ENCODE data around the gene SPTLC2.
"Not testable (repeated sequence)": the region's sequence is repeated elsewhere in the genome, so short reads cannot be mapped to it uniquely, and the experiment has no call there.

Gene SPTLC2

DNA sequence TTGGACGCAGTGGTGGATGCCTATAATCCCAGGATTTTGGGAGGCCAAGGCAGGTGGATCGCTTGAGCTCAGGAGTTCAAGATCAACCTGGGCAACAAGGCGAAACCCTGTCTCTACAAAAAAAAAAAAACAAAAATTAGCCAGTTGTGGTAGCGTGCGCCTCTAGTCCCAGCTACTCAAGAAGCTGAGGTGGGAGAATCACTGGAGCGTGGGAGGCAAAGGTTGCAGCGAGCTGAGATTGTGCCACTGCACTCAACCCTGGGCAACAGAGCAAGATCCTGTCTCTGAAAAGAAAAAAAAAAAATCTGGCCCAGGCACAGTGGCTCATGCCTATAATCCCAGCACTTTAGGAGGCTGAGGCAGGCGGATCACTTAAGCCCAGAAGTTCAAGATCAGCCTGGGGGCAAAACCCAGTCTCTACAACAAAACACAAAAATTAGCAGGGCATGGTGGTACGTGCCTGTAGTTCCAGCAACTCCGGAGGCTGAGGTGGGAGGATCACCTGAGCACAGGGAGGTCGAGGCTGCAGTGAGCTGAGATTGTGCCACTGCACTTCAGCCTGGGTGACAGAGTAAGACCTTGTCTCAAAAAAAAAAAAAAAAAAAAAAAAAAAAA lies 27.9 kb downstream of the SPTLC2 start:
- not testable (repeated sequence) for DNase-seq (ENCODE audit: low spot score)

DNA sequence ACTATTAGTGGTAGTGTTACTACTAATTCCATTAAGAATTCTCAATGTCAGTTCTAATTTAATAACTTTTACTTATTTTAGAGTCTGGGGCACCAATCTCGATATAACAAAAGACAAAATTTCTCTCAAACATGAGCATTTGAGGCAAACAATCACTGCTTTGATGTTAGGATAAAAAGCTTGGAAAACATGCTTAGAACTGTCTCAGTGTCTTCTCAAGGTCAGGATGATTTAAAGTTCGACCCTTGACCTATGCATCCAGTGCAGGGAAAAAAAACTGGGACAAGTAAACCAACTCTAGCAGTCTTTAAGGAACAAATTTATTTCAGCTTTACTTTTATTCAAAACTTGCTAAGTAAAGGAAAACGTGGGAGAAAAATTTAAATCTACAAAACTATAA lies 31.1 kb downstream of the SPTLC2 start:
- no peak for DNase-seq (ENCODE audit: low spot score)

DNA sequence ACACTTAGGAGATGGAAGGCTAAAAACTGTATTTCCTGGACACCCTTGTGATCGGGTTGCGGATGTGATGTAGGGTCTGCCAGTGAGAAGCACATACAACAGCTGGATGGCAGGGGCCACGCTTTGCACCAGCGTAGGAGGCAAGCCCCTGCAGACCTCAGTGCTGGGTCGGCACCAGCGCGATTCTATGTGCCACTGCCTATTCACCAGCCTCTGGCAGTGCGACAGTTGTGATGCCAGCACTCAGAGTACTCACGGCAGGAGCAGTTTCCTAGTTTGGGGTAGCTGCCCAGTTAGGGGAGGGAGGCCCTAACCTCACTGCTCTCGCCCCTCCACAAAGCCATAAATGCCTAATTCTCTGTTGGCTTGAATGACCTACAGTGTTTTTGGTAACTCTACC lies 31.6 kb downstream of the SPTLC2 start:
- DNase-seq (ENCODE audit: low spot score): no peak

DNA sequence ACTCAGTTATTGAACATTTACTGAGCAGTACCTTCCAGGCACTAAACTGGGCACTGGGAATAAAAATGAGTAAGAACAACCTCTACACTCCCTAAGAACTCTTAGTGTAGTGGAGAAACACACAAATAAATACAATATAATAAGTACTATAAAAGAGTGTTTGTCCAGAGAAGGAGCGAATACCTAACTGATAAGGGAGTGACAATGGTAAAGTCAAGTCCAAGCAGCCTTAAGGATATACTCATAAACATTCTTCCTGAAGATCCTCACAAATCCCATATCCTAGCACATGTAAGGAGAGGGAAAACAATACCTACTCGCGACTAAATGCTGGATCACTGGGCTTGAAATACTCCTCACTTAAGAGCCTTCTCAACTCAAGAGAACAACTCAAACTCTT lies 32.8 kb downstream of the SPTLC2 start:
- no peak for DNase-seq (ENCODE audit: low spot score)

DNA sequence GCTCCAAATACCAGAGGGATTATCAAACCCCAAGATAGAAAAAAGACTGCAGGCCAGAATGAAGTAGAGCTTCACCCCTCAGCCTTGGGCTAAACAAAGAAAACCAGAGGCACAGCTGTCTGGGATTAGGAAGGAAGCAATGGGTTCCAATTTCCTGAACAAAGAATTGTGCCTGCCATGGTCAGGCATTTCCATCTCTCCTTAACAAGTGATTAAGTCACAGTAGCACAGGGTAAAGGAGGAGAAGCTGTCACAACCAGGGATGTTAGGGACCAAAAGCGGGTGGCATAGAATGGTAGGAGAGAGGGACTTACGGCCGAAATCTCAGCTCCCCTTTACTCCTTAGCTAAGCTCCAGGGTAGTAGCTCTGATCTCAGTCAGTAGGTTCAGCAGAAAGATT lies 33.9 kb downstream of the SPTLC2 start:
- no peak for DNase-seq (ENCODE audit: low spot score)

DNA sequence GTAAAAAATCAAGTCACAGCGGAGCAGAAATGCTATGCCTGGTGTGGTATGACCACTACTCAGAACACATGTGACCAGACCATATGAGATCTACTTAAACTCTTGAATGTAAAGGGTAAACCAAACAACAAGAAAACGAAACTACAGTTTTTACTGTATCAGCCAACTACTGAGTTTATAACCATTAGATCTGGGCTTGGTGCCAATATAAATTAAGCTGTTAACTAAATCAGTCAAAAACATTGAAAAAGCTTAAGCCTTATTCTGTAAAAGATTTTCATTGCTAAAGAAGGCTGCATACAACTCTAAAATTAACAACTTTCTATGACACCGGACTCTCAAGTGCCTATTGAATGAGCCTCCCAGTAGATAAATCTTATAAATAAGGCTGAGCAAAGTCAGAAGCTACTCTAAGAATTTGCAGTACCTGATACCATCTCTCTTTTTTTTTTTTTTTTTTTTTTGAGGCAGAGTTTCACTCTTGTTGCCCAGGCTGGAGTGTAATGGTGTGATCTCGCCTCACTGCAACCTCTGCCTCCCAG lies 35.4 kb downstream of the SPTLC2 start:
- DNase-seq (ENCODE audit: low spot score): no peak

DNA sequence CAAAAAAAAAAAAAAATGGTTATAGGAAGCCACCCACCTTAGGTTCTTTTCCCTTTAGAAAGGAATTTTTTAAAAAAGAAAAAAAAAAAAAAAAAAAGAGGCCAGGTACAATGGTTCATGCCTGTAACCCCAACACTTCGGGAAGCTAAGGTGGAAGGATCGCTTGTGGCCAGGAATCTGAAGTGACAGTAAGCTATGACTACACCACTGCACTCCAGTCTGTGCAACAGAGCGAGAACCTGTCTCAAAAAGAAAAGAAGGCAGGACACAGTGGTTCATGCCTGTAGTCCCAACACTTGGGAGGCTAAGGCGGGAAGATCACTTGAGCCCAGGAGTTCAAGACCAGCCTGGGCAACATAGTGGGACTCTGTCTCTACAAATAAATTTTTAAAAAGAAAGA lies 36.0 kb downstream of the SPTLC2 start:
- no peak for DNase-seq (ENCODE audit: low spot score)

DNA sequence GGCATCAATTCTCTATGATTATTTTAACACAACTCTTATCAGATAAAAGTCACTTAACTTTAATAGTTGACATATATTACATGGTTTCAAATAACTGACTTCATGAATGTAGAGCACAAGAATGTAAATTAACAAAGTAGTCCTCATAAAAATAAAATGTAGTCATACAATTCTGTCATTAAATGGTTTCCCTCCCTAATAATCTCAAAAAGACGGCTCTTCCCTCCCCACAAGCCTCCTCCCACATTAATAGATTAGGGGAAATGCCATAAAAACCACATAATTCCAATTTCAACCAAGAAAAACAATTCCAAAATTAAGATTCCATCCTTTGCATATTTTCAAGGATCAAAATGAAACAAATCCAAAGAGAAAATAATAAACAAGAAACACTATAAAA lies 36.7 kb downstream of the SPTLC2 start:
- DNase-seq (ENCODE audit: low spot score): no peak

DNA sequence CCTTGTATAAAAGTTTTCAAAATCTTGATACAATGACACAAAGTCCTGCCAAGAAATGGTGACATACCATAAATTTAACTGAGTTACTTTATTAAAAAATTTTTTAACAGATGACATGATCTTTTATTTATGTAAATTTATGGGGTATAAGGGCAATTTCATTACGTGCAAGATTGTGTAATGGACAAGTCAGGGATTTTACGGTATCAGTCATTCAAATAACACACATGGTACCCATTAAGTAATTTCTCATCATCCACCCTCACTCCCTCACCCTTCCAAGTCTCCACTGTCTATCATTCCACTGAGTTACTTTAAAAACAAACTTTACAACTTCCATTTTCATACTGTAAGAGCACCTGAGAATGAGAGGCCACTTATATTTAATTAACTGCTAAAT lies 37.4 kb downstream of the SPTLC2 start:
- no peak for DNase-seq (ENCODE audit: low spot score)

DNA sequence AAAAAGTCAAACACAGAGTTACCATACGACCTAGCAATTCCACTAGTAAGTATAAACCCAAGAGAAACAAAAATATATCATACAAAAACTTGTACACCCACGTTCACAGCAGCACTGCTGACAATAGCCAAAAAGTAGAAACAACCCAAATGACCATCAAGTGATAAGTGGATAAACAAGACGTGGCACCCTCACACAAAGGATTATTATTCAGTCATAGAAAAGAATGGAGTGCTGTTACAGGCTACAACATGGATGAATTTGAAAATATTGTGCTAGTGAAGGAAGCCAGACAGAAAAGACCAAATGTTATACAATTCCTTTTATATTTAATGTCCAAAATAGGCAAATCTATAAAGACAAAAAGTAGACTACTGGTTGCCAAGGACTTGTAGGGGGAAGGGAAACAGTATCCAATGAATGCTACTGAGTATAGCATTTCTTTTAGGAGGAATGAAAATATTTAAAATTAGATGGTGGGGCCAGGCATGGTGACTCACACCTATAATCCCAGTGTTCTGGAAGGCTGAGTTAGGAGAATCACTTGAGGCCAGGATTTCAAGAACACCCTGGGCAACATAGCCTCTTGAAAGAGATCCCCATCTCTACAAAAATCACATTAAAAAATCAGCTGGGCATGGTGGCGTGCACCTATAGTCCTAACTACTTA lies 41.9 kb downstream of the SPTLC2 start:
- no peak for DNase-seq (ENCODE audit: low spot score)

DNA sequence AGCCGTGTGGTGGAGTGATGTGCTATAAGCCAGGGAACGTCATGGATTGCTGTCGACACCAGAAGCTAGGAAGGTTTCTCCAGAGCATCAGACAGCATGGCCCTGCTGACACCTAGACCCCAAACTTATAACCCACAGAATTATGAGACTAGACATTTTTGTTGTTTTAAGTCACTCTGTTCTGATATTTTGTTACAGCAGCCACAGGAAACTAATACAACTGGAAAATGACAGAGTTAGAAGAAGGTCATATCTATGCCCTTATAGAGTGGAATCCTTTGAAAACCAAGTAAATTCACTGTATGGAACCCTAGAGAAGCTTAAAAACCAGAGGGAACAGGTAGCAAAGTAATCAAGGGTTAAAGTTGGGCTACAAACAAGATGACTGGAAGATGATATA lies 42.5 kb downstream of the SPTLC2 start:
- DNase-seq (ENCODE audit: low spot score): no peak

DNA sequence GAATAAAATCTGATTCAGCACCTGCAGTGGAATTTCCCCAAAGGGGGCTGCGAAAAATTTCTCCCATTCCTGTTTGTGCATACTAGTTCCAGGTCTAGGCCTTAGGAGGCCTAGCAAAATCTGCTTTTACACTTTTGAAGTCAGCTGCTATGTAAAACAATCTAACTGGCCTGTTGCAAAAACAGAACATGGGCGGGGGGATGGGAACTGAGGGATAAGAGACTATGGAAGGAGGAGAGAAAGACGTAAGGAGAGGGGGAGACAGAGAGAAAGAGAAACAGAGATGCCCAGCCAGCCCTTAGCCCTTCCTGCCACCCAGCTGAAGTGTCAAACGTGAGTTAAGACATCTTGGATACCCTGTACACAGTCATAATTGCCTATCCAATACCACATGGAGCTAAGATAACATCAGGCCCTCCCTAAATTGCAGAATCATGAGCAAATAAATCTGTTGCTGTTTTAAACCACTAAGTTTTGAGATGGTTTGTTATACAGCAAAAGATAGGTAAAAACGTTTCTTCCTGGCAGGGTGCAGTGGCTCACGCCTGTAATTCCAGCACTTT lies 45.6 kb downstream of the SPTLC2 start:
- no peak for DNase-seq (ENCODE audit: low spot score)

DNA sequence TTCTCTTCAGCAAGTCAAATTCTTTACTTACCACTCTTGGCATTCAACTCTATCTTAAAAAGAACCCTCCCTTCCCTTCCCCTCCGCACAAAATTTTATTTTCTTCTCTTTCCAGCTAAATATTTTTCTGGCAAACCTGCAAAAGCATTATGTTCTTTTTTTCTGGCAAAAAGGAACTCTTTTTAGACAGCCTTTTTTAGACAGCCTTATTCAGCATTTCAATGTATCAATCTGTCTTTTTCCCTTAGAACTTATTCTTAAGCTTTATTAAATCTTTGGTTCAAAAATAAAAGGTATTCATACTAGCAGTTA lies 50.5 kb downstream of the SPTLC2 start:
- DNase-seq (ENCODE audit: low spot score): no peak

DNA sequence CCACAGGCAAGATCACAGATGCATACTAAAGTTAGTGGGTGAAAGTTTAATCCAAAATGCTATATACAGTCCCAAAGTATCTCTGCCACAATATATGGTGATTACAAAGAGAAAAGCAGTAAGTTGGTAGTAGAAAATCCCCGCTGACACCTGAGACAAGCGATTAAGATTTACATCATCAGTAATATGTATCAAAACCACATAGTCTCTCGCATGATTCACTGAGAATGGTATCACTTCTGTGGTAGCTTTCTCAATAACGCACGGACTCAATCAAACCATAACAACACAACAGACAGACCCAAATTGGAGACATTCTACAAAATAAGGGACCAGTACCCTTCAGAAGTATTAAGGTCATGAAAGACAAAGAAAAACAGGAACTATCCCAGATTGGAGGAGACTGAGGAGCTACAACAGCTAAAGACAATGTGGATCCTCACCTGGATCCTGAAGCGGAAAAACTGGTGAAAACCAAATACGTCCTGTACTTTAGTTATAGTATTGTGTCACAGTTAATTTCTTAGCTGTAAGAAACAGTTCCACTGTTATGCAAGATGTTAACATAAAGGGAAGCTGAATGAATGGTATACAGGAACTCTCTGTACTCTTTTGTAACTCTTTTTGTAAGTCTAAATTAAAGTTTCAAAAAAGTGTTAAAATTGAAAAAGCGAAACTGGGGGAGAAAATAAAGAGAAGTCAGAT lies 51.0 kb downstream of the SPTLC2 start:
- DNase-seq (ENCODE audit: low spot score): no peak

DNA sequence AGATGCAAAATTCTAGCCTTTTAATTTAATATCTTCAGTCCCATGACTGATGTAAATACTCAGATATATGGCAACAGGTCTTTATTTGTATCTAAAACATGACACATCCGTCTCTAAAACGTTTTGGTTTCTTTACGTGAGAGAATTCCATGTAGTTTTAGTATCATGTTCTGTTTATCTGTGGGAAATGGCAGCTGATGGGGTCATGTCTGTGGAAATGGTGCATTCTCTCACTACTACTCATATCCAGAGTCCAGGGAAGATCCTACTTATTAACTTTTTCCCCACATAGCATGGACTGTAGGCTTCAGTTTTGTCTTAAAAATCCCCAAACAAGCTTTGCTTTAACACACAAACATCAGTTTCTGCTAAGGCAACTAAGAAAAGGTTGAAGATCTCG lies 53.8 kb downstream of the SPTLC2 start:
- no peak for DNase-seq (ENCODE audit: low spot score)

DNA sequence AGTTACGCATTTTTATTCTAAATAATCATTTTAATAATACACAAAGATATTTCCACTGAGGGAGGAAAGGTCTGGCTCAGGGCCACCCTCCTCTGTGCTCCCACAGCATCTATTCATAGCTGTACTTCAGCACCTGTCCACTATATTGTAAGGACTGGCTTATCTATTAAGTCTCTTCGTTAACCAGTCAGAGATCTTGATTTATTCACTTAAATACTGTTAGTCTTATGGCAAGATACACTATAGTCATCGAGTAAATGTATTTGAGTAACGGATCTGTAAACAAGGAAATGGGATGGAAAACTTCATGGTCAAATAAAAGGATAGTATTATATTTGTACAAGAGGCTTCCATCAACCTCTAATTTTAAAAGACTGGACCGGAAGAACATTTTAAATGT lies 54.6 kb downstream of the SPTLC2 start:
- no peak for DNase-seq (ENCODE audit: low spot score)

DNA sequence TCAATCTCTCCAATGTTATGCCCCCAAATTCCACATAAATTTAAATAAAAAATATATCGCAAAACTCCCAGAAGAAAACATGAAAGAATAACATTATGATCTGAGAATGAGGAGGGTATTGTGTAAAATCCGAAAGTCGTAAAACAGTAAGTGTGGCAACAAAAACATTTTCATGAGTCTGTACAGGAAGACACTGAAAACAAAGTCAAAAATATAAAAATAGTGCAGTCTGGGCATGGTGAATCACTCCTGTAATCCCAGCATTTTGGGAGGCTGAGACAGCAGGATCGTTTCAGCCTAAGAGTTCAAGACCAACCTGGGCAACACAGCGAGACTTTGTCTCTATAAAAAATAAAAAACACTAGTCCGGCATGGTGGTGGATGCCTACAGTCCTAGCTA lies 57.1 kb downstream of the SPTLC2 start:
- DNase-seq (ENCODE audit: low spot score): no peak

DNA sequence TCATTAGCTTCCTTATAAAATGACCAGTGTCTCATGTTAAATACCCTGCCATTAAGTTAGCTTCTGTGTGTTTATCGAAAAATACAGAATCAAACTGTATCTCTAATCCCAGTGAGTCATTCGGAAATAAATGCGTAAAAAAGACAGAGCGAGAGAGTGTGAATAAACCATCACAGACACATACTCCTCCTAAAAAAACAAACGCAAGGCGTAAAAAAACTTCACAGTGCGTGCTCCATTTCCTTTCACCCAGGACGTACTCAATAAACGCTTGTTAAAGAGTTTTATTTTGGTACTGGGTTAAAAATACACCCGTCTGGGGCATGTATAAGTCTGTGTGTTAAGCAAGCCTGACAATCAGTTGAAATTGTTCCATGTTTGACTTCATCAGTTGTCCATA lies 59.0 kb downstream of the SPTLC2 start:
- DNase-seq (ENCODE audit: low spot score): no peak

DNA sequence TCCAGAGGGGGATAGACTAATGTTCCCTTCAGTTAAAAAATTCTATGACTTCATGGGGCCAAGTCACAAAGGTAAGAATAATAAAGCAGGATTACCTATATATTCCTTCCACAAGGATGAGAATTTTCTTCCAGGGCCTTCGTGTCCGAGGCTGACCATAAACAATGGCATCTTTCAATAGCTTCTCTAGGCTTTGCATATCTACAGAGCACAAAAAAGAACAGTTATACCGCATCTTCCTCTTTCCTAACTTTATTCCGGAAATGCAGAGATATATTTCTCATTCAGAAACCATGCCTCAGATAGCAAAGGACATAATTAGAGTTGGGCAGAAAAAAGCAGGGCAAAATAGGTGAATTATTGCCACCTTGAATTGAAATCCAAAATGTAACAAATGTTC lies 59.5 kb downstream of the SPTLC2 start:
- DNase-seq (ENCODE audit: low spot score): no peak

DNA sequence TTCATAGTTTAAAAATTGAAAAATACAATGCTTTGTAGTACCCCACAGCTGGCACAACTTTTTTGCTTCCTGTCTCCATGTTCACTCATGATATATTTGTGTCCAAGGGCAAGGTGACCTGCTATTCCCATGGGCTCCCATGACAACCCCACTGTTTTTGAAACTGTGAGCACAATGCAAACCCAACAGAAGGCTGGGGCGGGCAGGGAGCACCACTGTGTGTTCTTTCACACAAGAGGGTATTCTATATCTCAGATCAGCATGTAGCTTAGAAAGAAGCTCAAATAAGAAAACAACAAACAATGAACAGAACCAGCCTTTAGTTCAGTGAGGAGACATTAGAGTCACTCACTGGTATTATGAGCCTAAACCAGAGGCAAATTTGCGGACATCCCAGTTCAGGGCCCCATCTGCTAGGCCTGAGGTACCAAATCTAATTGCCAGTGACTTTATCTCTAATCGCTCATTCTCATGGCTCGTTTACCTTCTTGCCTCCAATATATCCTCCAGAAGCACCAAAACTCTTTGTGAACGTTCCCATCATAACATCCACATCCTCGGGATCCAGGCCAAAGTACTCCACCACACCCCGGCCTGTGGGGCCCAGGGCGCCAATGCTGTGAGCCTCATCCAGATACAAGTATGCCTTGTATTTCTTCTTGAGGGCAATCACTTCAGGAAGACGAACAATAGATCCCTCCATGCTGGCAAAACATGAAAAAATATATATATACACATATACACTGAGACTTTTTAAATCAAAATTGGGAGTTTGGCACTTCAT lies 61.4 kb downstream of the SPTLC2 start:
- no peak for DNase-seq (ENCODE audit: low spot score)

DNA sequence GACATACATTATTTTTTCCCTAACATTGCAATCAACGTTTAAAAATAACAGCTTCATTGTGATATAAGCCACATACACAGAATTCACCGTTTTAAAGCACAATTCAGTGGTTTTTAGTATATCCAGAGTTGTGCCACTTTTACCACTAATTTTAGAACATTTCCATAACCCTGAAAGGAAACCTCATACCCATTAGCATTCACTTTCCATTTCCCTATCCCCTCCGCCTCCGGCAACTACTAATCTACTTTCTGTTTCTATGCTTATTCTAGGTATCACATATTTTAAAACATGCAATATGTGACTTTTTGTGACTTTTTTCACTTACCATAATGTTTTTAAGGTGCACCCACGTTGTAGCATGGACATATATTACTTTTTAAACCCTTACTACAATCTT lies 62.2 kb downstream of the SPTLC2 start:
- no peak for DNase-seq (ENCODE audit: low spot score)

DNA sequence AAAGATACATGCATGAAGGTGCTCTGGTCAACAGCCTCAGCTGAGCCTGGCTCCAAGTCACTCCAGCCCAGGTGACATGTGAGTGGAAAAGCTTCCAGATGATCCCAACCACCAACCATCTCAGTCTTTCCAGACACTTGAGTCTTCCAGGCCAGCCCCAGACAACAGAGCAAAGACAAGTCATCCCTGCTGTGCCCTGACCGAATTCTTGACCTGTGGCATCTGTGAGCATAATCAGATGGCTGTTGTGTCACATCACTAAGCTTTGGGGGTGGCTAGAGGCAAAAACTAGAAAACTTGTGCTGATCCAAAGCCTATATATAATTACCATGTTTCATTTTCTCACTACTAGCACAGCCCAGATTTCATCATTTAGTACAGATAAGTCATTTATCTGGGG lies 67.0 kb downstream of the SPTLC2 start:
- DNase-seq (ENCODE audit: low spot score): no peak

All from HuH-7.5 (cell line).